GM18498 (cell line): ENCODE results near the gene TGFBR3L.
"Not testable (repeated sequence)": the region's sequence is repeated elsewhere in the genome, so short reads cannot be mapped to it uniquely, and the experiment has no call there.

Experiments
- ATAC-seq: cut with Tn5 transposase; IDR thresholded peaks from one replicate; pipeline ENCODE4 v1.9.1; 2021; ENCODE audit warnings: mild to moderate bottlenecking, moderate library complexity; ENCODE audit not compliant: unreplicated experiment

TGFBR3L gene

DNA sequence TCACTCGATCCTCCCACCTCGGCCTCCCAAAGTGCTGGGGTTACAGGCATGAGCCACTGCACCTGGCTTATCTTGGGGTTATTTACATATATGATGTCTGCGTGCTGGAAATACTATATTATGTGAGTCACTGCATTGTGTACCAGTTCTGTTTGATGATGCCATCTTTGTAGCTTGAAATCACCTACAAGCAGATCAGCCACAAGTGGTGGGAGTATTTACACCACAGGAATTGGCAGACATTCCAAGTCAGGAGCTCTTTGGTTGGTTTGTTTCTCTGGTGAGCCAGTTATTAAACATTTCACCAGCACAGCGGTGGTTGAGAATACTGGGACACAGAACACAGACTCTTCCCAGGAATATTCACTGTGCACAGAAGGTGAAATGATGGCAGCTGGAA, 33.3 kb downstream of the TGFBR3L start:
- ATAC-seq, result no peak

- ATAC-seq, result no peak
These were observed 38.4 kb downstream of the TGFBR3L start for GRCh38 chr19:7953060-7953459.

DNA sequence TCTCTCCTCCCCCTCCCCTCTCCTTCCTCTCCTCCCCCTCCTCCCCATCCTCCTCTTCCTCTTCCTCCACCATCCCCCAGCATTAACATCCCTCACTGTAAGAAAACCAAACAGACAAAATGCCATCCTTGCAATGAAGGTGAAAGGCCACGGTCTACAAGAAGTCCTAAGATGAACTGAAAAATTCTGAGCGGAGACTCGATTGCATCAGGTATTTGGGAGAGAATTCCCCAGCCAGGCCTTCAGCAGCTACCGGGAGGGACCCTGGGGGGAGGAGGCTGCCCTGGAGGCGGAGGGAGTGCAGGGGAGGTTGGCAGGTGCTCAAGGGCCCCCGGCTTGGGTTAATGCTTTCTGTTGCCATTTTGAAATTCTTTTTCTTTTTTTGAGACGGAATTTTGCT, 38.9 kb downstream of the TGFBR3L start:
- no peak for ATAC-seq

- no peak for ATAC-seq
These were observed 41.1 kb downstream of the TGFBR3L start for GRCh38 chr19:7955696-7956095.

DNA sequence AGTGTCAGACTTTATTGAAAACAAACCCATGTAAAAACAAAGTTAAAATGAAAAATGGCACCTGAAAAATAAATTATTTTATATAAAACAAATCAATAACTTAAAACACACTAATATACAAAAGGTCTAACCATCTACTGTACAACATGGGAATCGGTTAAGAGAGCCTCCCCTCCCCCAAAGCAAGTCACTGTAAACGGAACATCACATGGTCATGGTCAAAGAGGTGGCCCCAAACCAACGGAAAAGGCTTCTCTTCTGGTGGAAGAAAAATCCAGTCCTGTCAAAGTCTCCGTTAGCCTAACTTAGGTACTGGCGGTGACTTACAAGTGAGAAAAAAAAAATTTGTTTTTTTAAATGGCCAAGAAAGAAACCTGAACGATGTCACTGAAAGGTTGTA, 44.6 kb downstream of the TGFBR3L start:
- ATAC-seq, result no peak

GRCh38 chr19:7961082-7961481, 46.5 kb downstream of the TGFBR3L start:
- not testable (repeated sequence) for ATAC-seq

GRCh38 chr19:7961920-7962626, 47.4 kb downstream of the TGFBR3L start:
- no peak for ATAC-seq

DNA sequence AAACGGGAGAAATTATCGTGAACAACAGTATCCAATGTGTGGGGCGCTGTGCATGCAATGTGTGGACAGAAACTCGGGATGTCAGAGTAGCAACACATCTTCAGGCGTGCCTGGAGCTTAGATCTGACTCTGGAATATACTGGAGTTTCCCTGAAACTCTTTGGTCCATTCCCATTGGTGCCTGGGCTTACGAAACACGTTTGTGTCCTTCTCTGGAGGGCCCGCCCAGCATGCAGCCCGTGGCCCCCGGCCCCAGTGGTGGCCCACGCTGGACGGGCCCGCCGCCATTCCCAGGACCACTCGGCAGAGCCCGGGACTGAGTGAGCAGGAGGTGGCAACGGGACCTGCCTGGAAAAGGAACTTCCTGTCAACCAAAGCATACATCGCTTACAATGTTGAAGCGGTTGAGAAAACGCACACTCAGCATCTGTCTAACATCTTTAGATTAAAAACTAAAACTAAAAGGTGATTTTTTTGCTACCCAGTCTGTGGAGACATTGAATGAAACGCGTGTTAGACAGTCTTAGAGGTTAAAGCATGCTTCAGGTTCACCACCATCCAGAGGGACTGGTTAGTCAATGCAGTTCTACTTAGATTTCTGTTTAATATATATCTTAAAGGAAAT, 48.1 kb downstream of the TGFBR3L start:
- no peak for ATAC-seq

DNA sequence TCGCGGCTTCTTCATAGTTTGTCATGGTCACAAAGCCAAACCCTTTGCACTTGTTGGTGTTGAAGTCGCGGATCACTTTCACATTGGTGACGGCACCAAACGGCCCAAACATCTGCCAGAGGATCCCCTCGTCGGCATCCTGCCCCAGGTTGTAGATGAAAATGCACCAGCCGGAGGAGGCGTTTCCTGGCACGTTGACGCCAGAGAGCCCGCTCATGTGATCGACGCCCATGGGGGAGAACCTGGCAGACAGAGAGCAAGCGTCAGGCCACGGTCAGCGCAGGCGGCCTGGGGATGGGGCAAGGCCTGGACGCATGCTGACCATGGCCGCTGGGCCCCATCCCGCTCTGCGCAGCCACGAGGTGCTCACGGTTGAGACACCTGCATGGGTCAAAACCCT, 48.9 kb downstream of the TGFBR3L start:
- no peak for ATAC-seq

- ATAC-seq, result no peak
These were observed 50.7 kb downstream of the TGFBR3L start for GRCh38 chr19:7965259-7965841.

DNA sequence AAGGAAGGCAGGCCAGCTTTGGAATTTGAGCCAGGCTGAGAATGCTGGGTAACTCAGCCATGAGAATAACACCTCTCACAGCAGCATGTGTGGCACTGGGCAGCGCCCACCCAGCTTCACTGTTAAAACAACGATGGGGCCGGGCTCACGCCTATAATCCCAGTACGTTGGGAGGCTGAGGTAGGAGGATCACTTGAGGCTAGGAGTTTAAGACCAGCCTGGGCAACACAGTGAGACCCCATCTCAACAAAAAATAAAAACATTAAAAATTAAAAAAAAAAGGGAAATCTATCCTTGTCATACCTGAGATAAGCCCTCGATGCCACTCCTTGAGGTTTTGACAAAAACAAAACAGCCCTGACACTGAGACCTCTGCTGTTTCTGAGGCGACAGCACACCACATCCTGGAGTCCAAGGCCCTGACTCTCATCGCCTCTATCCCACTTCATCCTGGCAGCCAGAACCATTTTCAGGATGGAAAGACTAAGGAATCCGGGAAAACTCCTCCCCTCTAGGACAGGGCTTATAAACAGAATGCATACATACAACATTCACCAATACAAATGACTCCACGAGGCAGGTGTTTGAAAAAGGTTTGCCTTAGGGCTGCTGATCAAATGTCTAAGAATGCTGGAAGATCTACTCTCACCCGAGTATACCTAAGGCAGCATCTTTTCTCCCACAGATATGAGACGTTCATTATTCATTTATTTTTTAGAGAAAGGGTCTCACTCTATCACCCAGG, 51.5 kb downstream of the TGFBR3L start:
- no peak for ATAC-seq

GRCh38 chr19:7968008-7968795, 53.6 kb downstream of the TGFBR3L start:
- ATAC-seq, result no peak
